ENCODE results near the gene SUPV3L1.

DNA sequence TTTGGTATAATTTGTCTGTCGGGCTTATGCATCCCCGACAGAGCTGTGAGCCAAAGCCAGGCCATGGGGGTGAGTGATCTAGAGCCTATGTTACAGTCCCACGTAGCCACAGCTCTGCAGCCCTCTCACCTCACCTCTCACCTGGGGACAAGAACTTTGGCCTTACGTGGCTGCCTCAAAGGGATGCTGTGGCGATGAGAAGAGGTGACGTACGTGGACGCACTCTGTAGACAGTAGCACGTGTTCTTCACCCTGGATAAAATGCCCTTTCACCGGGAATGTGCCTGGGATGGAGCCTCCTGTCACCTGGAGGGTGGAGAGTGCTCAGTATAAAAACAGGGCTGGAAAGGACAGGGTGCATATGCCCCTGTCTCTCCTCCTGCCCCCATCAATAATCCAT is 45.6 kb downstream of the SUPV3L1 start:
- TF ChIP-seq POLR2AphosphoS5 (IDR thresholded peaks at IDR 0.05), result no peak
- TF ChIP-seq POLR2A (IDR thresholded peaks at IDR 0.05), result no peak
- no peak for TF ChIP-seq CTCF (IDR thresholded peaks at IDR 0.05)

Measured in sigmoid colon (tissue), 4 donors.